HG03565 (cell line): ENCODE measurements around the gene GMEB1.
A peak's percentile ranks its signal among the peaks of the same experiment; 100 is the strongest.
"Not testable (repeated sequence)": the region's sequence is repeated elsewhere in the genome, so short reads cannot be mapped to it uniquely, and the experiment has no call there.

ENCODE experiments used
- ATAC-seq: cut with Tn5 transposase; IDR thresholded peaks from one replicate; pipeline ENCODE4 v1.9.1; 2021; ENCODE audit warnings: mild to moderate bottlenecking, moderate library complexity; ENCODE audit not compliant: unreplicated experiment

The GMEB1 gene

GRCh38 chr1:28668191-28668955 lies at the start of gene GMEB1:
Gene GMEB1 (plus strand): TSS chr1:28668784. CDS start chr1:28683613, 14,829 bp downstream.
- ATAC-seq, result peak; percentile 71

GRCh38 chr1:28631713-28632112 lies 36.9 kb upstream of the GMEB1 start:
- ATAC-seq, result no peak

DNA sequence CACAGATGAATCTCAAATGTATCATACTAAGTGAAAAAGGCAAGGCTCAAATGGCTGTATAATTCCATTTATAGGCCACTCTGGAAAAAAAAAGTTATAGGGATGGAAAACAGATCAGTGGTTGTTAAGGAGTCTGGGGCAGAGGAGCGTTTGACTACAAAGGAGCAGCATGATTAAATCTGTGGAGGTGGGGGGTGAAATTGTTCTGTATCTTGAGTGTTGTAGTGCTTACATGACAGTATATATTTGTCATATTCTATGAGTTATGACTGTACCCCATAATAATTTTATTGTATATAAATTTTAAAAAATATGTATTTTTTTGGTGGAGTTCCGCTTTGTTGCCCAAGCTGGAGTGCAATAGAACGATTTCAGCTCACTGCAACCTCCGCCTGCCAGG lies 36.0 kb upstream of the GMEB1 start:
- ATAC-seq, result no peak

- no peak for ATAC-seq
Observed at GRCh38 chr1:28640766-28641165, 27.8 kb upstream of the GMEB1 start.

DNA sequence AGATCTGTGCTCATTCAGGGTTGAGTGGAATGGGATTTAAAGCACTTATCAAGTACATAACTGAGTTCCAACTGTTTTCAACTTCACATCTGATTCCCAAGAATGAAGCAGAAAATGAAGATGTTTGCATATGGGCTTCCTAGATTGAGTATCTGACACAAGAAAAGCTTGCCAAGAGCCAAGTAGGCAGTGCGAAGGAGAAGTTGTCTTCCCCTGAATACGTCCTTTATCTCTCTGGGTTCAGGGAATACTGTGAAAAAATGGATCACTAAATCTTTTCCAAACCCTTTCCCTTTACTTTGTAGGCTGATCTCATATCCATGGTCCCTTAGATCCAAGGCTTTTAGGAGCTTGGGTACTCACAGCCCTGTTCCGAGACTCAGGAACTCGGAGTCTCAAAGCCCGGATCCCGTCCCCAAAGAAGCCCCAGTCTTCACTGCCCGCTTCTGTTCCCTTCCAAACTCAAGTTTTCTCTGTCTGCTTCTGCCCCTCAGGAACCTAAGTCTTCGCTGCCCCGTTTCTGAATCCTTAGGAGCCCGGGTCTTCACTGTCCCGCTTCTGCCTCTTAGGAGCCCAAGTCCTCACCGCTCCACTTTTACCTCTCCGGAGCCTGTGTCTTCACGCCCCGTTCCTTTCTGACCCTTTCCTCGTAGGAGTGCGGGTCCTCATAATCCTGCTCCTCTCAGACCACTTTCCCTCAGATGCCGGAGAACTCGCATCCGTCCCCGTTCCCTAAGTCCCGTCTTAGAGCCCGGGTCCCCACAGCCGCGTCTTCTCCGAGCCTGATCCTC lies 26.3 kb upstream of the GMEB1 start:
- ATAC-seq, result no peak

DNA sequence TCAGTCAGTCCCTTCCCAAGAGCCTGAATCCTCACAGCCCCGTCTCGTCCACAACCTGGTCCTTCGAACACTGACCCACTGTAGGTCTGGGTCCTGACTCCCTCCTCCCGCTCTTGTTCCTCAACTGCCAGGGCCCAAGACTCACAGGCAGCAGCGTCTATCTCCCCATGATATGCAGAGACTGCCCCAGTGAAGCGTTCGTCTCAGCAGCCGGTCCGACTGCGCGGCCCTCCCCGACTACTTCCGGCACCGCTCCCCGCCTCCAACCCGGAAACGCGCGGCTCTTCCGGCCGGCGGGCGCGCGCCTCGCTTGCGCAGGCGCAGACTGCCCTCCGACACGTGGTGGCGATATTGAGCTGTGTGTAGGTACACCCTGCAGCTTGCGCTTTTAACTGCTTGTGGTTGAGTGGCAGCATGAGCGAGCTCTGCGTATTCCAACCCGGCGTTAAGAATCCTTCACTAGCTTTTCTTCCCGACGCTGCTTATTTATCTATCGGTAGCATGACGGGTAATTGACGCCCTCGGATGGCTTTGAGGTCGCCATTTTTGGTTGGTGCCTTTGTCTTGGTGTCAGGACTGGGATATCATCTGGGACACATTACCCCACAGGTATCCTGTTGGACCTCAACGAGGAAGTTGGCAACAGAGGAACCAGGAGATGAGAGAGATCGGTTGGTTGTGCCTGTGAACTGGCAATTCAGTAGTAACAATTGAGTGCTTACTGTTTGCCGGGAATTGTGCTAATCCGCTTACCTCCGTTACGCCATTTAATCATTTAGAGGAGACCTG lies 25.5 kb upstream of the GMEB1 start, which contains the start of gene TAF12:
TSS of gene TAF12 (minus strand) at position 221 of the 789 bp plus-strand sequence. CDS start 20,986 bp downstream, outside the sequence.
- peak; percentile 71 for ATAC-seq

DNA sequence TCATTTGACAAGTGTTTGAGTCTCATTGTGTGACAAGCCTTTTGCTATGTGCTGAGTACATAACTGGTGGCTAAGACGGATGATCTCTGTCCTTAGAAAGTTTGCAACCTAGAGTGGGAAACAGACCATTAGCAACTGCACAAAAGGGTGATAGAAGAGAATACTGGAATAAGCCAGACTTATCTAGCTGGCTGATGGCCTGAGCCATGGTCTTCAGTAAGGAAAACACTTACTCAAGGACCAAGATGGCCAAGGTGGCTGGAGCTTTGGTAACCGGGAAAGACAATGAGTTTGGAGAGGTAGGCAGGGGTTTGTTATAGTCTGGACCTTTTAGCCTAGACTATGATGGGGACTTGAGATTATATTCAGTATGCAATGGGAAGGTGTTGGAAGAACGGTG lies 24.1 kb upstream of the GMEB1 start:
- ATAC-seq, result no peak

GRCh38 chr1:28645406-28645805 lies 23.2 kb upstream of the GMEB1 start:
- ATAC-seq, result not testable (repeated sequence)

DNA sequence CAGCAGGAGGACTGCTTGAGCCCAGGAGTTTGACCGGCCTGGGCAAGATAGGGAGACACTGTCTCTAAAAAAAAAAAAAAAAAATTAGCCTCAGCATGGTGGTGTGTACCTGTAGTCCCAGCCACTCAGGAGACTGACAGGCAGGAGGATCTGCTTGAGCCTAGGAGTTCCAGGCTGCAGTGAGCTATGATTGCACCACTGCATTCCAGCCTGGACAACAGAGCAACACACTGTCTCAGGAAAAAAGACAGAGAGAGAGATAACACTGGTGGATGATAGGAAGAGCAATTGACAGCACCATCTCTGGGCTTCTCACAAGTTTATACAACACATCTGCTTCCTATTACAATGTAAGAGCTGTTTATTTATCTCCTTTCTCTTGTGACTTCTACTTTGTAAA lies 22.5 kb upstream of the GMEB1 start:
- ATAC-seq, result no peak

- ATAC-seq, result peak; percentile 39
Observed at GRCh38 chr1:28648008-28648473, 20.5 kb upstream of the GMEB1 start.

DNA sequence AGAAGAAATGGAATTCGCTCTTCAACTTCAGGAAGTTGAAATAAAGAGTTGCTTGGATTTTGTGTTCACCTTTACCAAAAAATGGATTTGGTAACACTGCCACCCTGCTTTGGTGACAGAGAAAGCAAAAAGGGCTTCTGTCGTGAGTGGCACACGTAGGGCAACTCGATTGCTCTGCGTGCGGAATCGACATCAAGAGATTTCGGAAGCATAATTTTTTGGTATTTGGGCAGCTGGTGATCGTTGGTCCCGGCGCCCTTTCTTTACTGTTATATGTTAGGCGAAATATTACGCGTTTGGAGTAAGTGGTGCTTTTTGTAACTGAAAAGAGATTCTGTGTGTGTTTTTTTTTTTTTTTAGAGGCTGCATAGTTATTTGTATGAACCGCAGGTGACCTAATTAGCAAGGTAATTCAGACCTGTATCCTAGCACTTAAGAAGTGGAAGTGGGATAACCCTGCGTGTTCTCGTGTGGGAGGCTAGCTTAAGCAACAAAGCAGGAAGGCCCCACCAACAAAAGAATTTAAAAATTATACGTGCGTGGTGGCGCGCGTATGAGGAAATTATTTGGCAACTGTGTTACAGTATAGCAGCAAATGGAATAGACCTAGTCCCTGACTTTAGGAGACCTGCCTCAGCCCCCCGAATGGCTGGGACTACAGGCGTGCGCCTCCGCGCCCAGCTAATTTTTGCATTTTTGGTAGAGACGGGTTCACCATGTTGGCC lies 19.9 kb upstream of the GMEB1 start, which contains the start of gene RNU11:
TSS of gene RNU11 (plus strand) at position 127 of the 725 bp plus-strand sequence.
- ATAC-seq, result peak; percentile 57

DNA sequence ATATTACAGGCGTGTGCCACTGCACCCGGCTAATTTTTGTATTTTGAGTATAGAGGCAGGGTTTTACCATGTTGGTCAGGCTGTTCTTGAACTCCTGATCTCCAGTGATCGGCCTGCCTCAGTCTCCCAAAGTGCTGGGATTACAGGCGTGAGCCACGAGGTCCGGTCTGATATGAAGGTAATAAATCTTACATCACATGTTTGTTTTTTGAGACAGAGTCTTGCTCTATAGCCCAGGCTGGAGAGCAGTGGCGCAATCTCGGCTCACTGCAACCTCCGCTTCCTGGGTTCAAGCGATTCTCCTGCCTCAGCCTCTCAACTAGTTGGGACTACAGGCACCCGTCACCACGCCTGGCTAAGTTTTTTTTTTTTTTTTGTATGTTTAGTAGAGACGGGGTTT lies 15.5 kb upstream of the GMEB1 start:
- ATAC-seq, result not testable (repeated sequence)

DNA sequence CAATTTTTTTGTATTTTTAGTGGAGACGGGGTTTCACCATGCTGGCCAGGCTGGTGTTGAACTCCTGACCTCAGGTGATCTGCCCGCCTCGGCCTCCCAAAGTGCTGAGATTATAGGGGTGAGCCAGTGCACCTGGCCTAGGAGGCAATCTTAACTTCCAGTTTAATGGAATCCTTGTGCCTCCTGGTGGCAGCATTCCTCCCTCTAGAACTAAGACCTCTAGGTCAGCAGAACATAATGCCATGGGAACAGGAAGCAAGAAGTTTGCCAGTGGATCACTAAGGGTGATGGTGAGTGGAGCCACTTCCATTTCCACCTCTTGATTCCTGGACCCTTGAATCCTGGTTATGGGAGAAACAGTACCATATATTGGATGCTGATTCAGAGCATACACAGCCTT lies 14.7 kb upstream of the GMEB1 start:
- ATAC-seq, result not testable (repeated sequence)

DNA sequence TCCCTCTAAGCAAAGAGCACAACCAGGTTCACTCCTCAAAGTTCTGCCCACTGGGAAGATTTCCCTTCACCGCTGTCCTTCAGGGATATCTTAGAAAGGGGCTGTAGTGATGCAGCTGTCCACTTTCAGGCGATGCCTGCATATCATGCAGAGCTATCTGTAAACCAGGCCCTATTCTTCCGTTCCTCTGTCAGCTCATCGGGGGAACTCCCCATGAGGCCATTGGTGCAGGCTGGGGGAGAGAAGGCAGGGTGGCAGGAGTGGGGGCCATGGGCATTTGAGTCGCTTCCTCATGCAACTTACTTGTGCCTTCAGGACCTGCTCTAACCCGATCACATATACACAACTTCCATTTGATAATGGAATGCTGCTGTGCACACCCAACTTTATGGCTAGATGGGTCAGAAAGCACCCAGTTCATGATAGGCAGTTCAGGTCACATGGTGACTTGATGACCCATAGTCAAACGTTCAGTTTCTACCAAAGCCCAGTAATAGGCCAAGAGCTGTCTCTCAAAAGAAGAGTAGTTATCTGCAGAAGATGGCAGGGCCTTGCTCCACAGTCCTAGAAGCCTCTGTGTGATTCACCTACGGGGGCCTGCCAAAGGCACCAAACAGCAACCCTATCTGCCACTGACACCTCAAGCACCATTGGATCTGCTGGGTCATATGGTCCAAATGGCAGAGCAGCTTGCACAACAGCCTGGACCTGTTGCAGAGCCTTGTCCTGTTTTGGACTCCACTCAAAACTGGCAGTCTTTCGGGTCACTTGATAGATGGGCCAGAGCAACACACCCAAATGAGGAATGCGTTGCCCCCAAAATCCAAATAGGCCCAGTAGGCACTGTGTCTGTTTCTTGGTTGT lies 12.9 kb upstream of the GMEB1 start:
- not testable (repeated sequence) for ATAC-seq

- ATAC-seq, result no peak
Observed at GRCh38 chr1:28656335-28656734, 12.2 kb upstream of the GMEB1 start.

GRCh38 chr1:28663871-28664470 lies 4.6 kb upstream of the GMEB1 start:
- no peak for ATAC-seq

DNA sequence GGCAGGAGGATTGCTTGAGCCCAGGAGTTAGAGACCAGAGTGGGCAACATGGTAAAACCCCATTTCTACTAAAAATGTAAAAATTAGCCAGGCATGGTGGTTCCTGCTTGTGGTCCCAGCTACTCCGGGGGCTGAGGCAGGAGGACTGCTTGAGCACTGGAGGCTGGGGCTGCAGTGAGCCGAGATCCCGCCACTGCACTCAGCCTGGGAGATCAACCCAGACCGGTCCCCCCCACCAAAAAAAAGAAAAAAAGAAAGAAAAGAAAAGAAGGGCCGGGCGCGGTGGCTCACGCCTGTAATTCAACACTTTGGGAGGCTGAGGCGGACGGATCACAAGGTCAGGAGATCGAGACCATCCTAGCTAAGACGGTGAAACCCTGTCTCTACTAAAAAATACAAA lies 1.8 kb upstream of the GMEB1 start:
- no peak for ATAC-seq

DNA sequence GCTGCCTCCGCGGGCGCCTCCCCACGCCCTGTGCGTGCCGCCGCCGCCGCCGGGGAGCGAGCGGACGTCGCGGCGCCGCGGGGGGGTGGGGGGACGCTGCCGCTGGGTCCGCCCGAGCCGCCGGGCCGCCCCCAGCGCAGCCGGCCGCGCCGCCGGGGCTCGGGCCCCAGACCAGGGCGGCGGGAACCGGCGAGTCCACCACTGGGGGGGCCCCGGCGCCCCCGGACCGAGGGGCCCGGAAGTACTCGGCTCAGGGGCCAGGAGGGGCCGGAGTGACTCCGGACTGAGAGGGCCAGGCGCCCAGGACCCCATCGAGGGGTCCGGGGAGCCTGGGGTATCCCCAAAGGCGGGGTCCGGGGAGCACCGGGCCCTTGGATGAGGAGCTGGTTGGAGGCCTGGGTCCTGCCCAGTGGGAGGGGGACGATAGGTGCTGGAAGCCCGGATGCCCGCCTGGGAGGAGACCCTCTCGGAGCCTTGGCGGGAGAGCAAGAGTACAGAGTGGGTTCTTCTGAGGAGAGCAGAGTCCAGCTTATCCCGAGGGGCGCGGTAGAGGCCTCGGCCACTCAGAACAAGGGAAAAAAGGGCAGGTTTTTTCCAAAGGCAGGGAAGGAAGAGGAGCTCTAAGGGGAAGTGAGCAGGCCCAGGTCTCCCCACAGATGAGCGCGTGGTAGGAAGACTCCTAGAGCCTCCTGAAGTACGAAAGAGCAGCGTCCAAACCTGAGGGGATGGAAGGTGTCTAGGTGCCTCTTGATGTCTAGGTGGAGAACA lies 556 bp downstream of the GMEB1 start:
- peak; percentile 30 for ATAC-seq
